OCI-LY1 (cell line): ENCODE measurements around the gene RAB42.

Experiments used
- H2AFZ ChIP-seq: fragments of 200-600 bp; sonication (generic), shearing (Covaris generic); 2 replicates; pipeline ENCODE4 v1.6.0; 2014; ENCODE audit warnings: antibody characterized with exemption, mild to moderate bottlenecking, low read length
- H3F3A ChIP-seq: fragments of 200-600 bp; sonication (generic), shearing (Covaris generic); 2 replicates; pipeline ENCODE4 v1.6.0; 2014; ENCODE audit warnings: mild to moderate bottlenecking, antibody characterized with exemption, low read length, moderate library complexity; ENCODE audit not compliant: insufficient read depth
- H3K27ac ChIP-seq: fragments of 200-600 bp; sonication (generic); 2 replicates; pipeline ENCODE4 v1.5.1; 2014; ENCODE audit warnings: low read length, mixed run types, mild to moderate bottlenecking, low read depth; ENCODE audit not compliant: poor library complexity, severe bottlenecking
- H3K27me3 ChIP-seq: fragments of 200-600 bp; sonication (generic); 2 replicates; pipeline ENCODE4 v1.6.0; 2014; ENCODE audit warnings: antibody characterized with exemption, mild to moderate bottlenecking, low read length, moderate library complexity; ENCODE audit not compliant: insufficient read depth
- H3K36me3 ChIP-seq: fragments of 200-600 bp; sonication (generic); 2 replicates; pipeline ENCODE4 v1.6.1; 2014; ENCODE audit warnings: mild to moderate bottlenecking, antibody characterized with exemption, low read length, moderate library complexity, mixed read lengths; ENCODE audit not compliant: insufficient read depth
- H3K4me1 ChIP-seq: fragments of 200-600 bp; sonication (generic); 2 replicates; pipeline ENCODE4 v1.5.1; 2014; ENCODE audit warnings: mild to moderate bottlenecking, low read length, moderate library complexity; ENCODE audit not compliant: insufficient read depth, severe bottlenecking
- H3K4me2 ChIP-seq: fragments of 200-600 bp; sonication (generic), shearing (Covaris generic); 2 replicates; pipeline ENCODE4 v1.6.1; 2014; ENCODE audit warnings: low read length
- H3K4me3 ChIP-seq: fragments of 200-600 bp; sonication (generic); 2 replicates; pipeline ENCODE4 v1.5.1; 2014; ENCODE audit warnings: low read length, low read depth, mild to moderate bottlenecking, mixed read lengths; ENCODE audit not compliant: poor library complexity, severe bottlenecking
- H3K79me2 ChIP-seq: fragments of 200-600 bp; shearing (Covaris generic); 2 replicates; pipeline ENCODE4 v1.6.1; 2016; ENCODE audit warnings: mixed run types, low read length, mixed read lengths; ENCODE audit not compliant: insufficient read depth
- H3K9ac ChIP-seq: fragments of 200-600 bp; sonication (generic), shearing (Covaris generic); 2 replicates; pipeline ENCODE4 v1.6.1; 2014; ENCODE audit warnings: mild to moderate bottlenecking, low read length, mixed read lengths
- H3K9me2 ChIP-seq: fragments of 200-600 bp; sonication (generic), shearing (Covaris generic); 2 replicates; pipeline ENCODE4 v1.6.1; 2014; ENCODE audit warnings: low read depth, mild to moderate bottlenecking, low read length, mixed read lengths
- H3K9me3 ChIP-seq: fragments of 200-600 bp; shearing (Covaris generic); 2 replicates; pipeline ENCODE4 v1.6.1; 2014; ENCODE audit warnings: low read length, mixed read lengths
- H4K20me1 ChIP-seq: fragments of 200-600 bp; sonication (generic), shearing (Covaris generic); 2 replicates; pipeline ENCODE4 v1.6.0; 2016; ENCODE audit warnings: mild to moderate bottlenecking, low read length; ENCODE audit not compliant: insufficient read depth
- CTCF ChIP-seq: fragments of 200-600 bp; sonication (generic), shearing (Covaris generic); IDR thresholded peaks from 2 replicates; pipeline ENCODE4 v1.5.1; 2017; ENCODE audit warnings: mild to moderate bottlenecking, antibody characterized with exemption, low read length, moderate library complexity, mixed read lengths
- EZH2 ChIP-seq: fragments of 200-600 bp; sonication (generic), shearing (Covaris generic); IDR thresholded peaks from 2 replicates; pipeline ENCODE4 v1.8.0; 2017; ENCODE audit warnings: borderline replicate concordance, mixed run types, mild to moderate bottlenecking, antibody characterized with exemption, low read length, moderate library complexity, mixed read lengths

Gene RAB42

GRCh38 chr1:28642847-28643635 is 51.0 kb downstream of the RAB42 start, which contains the start of gene TAF12:
Gene TAF12 (minus strand): TSS chr1:28643067. CDS start chr1:28622081, 20,986 bp downstream.
- Histone ChIP-seq H3K4me1 (peaks cover 46% of the 10 kb centered on the region), H3K9ac (peak within 1 kb of the TSS; percentile 97), H3K4me3 (peak within 1 kb of the TSS; percentile 86), H3K4me2 (peak within 1 kb of the TSS; percentile 84), H3K36me3 (no peaks in the 10 kb centered on the region), H3K9me3 (no peaks in the 10 kb centered on the region), H3F3A (no peaks in the 10 kb centered on the region), H3K79me2 (peaks cover 15% of the 10 kb centered on the region), H4K20me1 (no peaks in the 10 kb centered on the region), H2AFZ (no peak within 1 kb of the TSS), H3K27me3 (no peaks in the 10 kb centered on the region), H3K27ac (peak within 1 kb of the TSS; percentile 93), H3K9me2 (no peaks in the 10 kb centered on the region)
- peak; percentile 62 for TF ChIP-seq CTCF
- TF ChIP-seq EZH2 = no peak

DNA sequence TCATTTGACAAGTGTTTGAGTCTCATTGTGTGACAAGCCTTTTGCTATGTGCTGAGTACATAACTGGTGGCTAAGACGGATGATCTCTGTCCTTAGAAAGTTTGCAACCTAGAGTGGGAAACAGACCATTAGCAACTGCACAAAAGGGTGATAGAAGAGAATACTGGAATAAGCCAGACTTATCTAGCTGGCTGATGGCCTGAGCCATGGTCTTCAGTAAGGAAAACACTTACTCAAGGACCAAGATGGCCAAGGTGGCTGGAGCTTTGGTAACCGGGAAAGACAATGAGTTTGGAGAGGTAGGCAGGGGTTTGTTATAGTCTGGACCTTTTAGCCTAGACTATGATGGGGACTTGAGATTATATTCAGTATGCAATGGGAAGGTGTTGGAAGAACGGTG is 52.4 kb downstream of the RAB42 start:
- Histone ChIP-seq H3K9me3 (no peaks in the 10 kb centered on the region), H3K4me1 (peaks cover 58% of the 10 kb centered on the region), H3F3A (no peaks in the 10 kb centered on the region), H4K20me1 (no peaks in the 10 kb centered on the region), H3K79me2 (peaks cover 15% of the 10 kb centered on the region), H3K27ac (peak overlapping the region; percentile 93), H3K36me3 (no peaks in the 10 kb centered on the region), H2AFZ (no peak overlapping the region), H3K27me3 (no peaks in the 10 kb centered on the region), H3K4me3 (peak overlapping the region; percentile 86), H3K9me2 (no peaks in the 10 kb centered on the region), H3K9ac (peak overlapping the region; percentile 97), H3K4me2 (peak overlapping the region; percentile 84)
- TF ChIP-seq CTCF (no peak), EZH2 (no peak)
